Muscle layer of duodenum (tissue), 2 donors: ENCODE data around the gene PCDHA4.
"Not testable (repeated sequence)": the region's sequence is repeated elsewhere in the genome, so short reads cannot be mapped to it uniquely, and the experiment has no call there.

Source experiments
- H3K27ac ChIP-seq: one replicate; pipeline ENCODE4 v1.7.0; 2013; ENCODE audit warnings: mild to moderate bottlenecking, low read length
- H3K27me3 ChIP-seq: one replicate; pipeline ENCODE4 v1.7.0; 2013; ENCODE audit warnings: low read depth, mild to moderate bottlenecking, control low read depth, low read length
- H3K36me3 ChIP-seq, 2 donors: one replicate each; pipeline ENCODE4 v1.7.0; 2013; ENCODE audit warnings: low read length in 2 of 2, control low read depth in 1 of 2, mild to moderate bottlenecking in 1 of 2; ENCODE audit not compliant: insufficient read depth in 2 of 2, control insufficient read depth in 1 of 2
- H3K4me1 ChIP-seq, 2 donors: one replicate each; pipeline ENCODE4 v1.7.0; 2013; ENCODE audit warnings: low read length in 2 of 2, mild to moderate bottlenecking in 2 of 2, control low read depth in 1 of 2, moderate library complexity in 1 of 2; ENCODE audit not compliant: insufficient read depth in 2 of 2, control insufficient read depth in 1 of 2
- H3K4me3 ChIP-seq, 2 donors: one replicate each; pipeline ENCODE4 v1.7.0; 2013; ENCODE audit warnings: low read length in 2 of 2, low read depth in 1 of 2, mild to moderate bottlenecking in 1 of 2
- H3K9me3 ChIP-seq, 2 donors: one replicate each; pipeline ENCODE4 v1.7.0; 2013; ENCODE audit warnings: low read length in 2 of 2, control low read depth in 1 of 2, mild to moderate bottlenecking in 1 of 2; ENCODE audit not compliant: control insufficient read depth in 1 of 2
- donor health status: healthy.

The PCDHA4 gene

DNA sequence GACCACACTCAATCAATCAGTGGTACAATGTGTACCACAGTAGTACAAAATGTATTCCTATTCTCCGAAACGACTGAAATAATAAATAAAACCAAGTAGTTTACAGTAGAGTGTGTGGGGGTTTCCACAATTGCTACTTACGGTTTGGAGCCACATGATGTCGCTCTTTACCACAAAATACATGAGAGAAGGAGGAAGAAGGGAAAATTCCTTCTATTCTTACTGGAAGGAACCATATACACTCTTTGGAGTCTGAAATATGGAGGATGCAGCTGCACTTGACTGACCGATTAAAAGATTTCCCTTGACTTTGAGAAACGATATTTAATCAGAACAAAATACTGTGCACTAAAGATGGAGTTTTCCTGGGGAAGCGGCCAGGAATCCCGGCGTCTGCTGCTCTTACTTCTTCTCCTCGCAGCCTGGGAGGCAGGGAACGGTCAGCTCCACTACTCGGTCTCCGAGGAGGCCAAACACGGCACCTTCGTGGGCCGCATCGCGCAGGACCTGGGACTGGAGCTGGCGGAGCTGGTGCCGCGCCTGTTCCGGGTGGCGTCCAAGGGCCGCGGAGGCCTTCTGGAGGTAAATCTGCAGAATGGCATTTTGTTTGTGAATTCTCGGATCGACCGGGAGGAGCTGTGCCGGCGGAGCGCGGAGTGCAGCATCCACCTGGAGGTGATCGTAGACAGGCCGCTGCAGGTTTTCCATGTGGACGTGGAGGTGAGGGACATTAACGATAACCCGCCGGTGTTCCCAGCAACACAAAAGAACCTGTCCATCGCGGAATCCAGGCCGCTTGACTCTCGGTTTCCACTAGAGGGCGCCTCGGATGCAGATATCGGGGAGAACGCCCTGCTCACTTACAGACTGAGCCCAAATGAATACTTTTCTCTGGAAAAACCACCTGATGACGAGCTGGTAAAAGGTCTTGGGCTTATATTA is at the start of gene PCDHA4:
TSS of gene PCDHA4 (plus strand) at position 235 of the 942 bp plus-strand sequence.
- H3K4me1 ChIP-seq = no peaks in the 10 kb centered on the region
- H3K27ac ChIP-seq = no peak within 1 kb of the TSS
- H3K9me3 ChIP-seq = peaks cover under 1 to 45% of the 10 kb centered on the region in 2 donors
- H3K4me3 ChIP-seq = peak within 1 kb of the TSS; percentile 44 to 62
- H3K27me3 ChIP-seq = no peaks in the 10 kb centered on the region
- no peaks in the 10 kb centered on the region for H3K36me3 ChIP-seq

- Histone ChIP-seq H3K4me1 (no peaks in the 10 kb centered on the region), H3K36me3 (no peaks in the 10 kb centered on the region), H3K9me3 (peaks cover 47 to 84% of the 10 kb centered on the region in 2 donors), H3K27me3 (no peaks in the 10 kb centered on the region), H3K27ac (no peak overlapping the region), H3K4me3 (peak overlapping the region in 1 of 2 donors; percentile 35)
These were observed 42.5 kb upstream of the PCDHA4 start for GRCh38 chr5:140764177-140764973.

DNA sequence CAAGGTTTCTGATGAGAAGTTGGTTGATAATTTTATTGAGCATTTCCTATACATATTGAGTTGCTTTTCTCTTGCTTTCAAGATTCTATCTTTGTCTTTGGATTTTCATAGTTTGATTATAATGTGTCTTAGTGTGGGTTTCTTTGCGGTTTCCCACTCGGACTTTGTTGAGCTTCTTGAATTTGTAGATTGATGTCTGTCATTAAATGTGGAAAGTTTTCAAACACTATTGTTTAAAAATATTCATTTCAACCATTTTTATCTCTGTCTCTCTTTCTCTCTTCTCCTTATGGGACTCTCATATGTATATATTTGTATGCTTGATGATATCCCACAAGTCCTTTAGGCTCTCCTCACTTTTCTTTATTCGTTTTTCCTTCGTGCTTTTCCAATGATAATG is 39.4 kb upstream of the PCDHA4 start:
- H3K4me3 ChIP-seq = peak overlapping the region in 1 of 2 donors; percentile 19
- peaks cover 48 to 83% of the 10 kb centered on the region in 2 donors for H3K9me3 ChIP-seq
- no peaks in the 10 kb centered on the region for H3K4me1 ChIP-seq
- no peaks in the 10 kb centered on the region for H3K27me3 ChIP-seq
- H3K27ac ChIP-seq = no peak overlapping the region
- H3K36me3 ChIP-seq = no peaks in the 10 kb centered on the region

DNA sequence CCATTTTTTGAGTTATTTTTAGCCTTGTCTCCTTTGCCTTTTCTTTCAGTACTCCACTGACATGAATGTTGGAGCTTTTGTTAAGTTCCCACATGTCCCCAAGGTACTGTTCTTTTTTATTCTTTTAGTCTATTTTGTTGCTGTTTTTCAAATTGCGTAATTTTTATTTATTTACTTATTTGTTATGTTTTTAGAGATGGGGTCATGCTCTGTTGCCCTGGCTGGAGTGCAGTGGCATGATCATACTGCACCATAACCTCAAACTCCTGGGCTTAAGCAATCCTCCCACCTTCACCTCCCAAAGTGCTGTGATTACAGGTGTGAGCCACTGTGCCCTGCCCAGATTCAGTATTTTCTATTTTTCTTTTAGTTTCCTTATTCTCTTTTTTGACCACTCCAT is 26.4 kb upstream of the PCDHA4 start:
- H3K9me3 ChIP-seq = peaks cover 10 to 68% of the 10 kb centered on the region in 2 donors

GRCh38 chr5:140785905-140786686 is 20.8 kb upstream of the PCDHA4 start, which contains the start of gene PCDHA1:
Gene PCDHA1, plus strand, starts transcription at chr5:140786140.
- H3K36me3 ChIP-seq = peaks cover 0 to 4% of the 10 kb centered on the region in 2 donors
- H3K27me3 ChIP-seq = no peaks in the 10 kb centered on the region
- H3K27ac ChIP-seq = no peak within 1 kb of the TSS
- H3K9me3 ChIP-seq = peaks cover 21 to 61% of the 10 kb centered on the region in 2 donors
- H3K4me3 ChIP-seq = peak within 1 kb of the TSS in 1 of 2 donors; percentile 42
- no peaks in the 10 kb centered on the region for H3K4me1 ChIP-seq

More for the DNA sequence above, 26.4 kb upstream of the PCDHA4 start:
- no peaks in the 10 kb centered on the region for H3K4me1 ChIP-seq
- H3K27ac ChIP-seq = no peak overlapping the region
- no peak overlapping the region for H3K4me3 ChIP-seq
- peaks cover 0 to 4% of the 10 kb centered on the region in 2 donors for H3K36me3 ChIP-seq
- no peaks in the 10 kb centered on the region for H3K27me3 ChIP-seq

DNA sequence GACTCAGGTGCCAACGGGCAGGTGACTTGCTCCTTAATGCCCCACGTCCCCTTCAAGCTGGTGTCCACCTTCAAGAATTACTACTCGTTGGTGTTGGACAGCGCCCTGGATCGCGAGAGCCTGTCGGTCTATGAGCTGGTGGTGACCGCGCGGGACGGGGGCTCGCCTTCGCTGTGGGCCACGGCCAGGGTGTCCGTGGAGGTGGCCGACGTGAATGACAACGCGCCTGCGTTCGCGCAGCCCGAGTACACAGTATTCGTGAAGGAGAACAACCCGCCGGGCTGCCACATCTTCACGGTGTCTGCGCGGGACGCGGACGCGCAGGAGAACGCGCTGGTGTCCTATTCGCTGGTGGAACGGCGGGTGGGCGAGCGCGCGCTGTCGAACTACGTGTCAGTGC is 19.4 kb upstream of the PCDHA4 start:
- H3K9me3 ChIP-seq = peaks cover 21 to 58% of the 10 kb centered on the region in 2 donors
- peak overlapping the region in 1 of 2 donors; percentile 42 for H3K4me3 ChIP-seq
- not testable (repeated sequence) for H3K4me1 ChIP-seq, H3K36me3 ChIP-seq, H3K27ac ChIP-seq, H3K27me3 ChIP-seq

DNA sequence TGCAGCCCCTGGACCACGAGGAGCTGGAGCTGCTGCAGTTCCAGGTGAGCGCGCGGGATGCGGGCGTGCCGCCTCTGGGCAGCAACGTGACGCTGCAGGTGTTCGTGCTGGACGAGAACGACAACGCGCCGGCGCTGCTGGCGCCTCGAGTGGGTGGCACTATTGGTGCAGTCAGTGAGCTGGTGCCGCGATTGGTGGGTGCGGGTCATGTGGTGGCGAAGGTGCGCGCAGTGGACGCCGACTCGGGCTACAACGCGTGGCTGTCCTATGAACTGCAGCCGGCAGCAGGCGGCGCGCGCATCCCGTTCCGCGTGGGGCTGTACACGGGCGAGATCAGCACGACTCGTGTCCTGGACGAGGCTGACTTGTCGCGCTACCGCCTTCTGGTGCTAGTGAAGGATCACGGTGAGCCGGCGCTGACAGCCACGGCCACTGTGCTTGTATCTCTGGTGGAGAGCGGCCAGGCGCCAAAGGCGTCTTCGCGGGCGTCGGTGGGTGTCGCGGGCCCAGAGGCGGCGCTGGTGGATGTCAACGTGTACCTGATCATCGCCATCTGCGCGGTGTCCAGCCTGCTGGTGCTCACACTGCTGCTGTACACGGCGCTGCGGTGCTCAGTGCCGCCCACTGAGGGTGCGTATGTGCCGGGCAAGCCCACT is 18.9 kb upstream of the PCDHA4 start:
- not testable (repeated sequence) for H3K27ac ChIP-seq, H3K4me1 ChIP-seq, H3K27me3 ChIP-seq, H3K36me3 ChIP-seq
- peaks cover 26 to 60% of the 10 kb centered on the region in 2 donors for H3K9me3 ChIP-seq
- H3K4me3 ChIP-seq = peak overlapping the region in 1 of 2 donors; percentile 42

DNA sequence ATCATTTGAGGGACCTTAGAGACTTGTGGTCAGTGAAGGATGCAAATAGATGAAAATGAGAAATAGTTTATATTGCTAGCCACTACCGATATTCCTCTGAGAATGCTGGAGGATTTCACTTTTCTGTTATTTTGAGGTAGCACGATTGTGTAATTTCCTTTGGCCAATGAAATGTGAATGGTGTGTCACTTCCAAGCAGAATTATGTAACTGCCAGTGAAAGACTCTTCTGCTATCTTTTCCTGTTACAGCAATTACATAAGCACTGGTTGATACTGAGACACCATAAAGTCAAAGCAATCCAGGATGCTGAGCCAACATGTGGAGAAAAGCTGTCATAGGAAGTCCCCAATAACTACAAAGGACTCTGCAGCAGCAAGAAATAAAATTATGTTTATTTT is 15.8 kb upstream of the PCDHA4 start:
- Histone ChIP-seq H3K27me3 (no peaks in the 10 kb centered on the region), H3K4me1 (no peaks in the 10 kb centered on the region), H3K4me3 (no peak overlapping the region), H3K9me3 (peaks cover 38 to 61% of the 10 kb centered on the region in 2 donors), H3K36me3 (no peaks in the 10 kb centered on the region), H3K27ac (no peak overlapping the region)

DNA sequence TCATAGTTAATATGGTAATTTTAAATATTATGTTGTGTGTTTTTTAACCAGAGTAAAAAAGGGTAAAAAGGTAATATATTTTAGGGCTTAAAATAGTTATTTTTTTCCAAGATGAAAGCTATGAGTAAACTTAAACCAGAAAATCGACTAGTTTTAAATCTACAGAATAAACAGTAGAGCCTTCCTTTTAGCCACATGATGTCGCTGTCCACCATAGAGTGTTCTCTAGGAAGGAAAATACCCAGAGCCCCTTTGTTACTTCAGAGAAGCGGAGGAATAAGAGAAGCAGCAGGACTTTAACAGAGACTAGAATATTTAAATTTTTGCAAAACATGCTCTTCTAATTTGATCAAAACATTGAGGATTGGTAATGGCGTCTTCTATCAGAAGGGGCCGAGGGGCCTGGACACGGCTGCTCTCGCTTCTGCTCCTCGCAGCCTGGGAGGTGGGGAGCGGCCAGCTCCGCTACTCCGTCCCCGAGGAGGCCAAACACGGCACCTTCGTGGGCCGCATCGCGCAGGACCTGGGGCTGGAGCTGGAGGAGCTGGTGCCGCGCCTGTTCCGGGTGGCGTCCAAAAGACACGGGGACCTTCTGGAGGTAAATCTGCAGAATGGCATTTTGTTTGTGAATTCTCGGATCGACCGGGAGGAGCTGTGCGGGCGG is 12.1 kb upstream of the PCDHA4 start, which contains the start of gene PCDHA2:
TSS of gene PCDHA2 (plus strand) at position 258 of the 664 bp plus-strand sequence.
- Histone ChIP-seq H3K4me1 (no peaks in the 10 kb centered on the region), H3K27ac (no peak within 1 kb of the TSS), H3K27me3 (no peaks in the 10 kb centered on the region), H3K4me3 (peak within 1 kb of the TSS in 1 of 2 donors; percentile 48), H3K9me3 (peaks cover 28 to 43% of the 10 kb centered on the region in 2 donors), H3K36me3 (no peaks in the 10 kb centered on the region)

DNA sequence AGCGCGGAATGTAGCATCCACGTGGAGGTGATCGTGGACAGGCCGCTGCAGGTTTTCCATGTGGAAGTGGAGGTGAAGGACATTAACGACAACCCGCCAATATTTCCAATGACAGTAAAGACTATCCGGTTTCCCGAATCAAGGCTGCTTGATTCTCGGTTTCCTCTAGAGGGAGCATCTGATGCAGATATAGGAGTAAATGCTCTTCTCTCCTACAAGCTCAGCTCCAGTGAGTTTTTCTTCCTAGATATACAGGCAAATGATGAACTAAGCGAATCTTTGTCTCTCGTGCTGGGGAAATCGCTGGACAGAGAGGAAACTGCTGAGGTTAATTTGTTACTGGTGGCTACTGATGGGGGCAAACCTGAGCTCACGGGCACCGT is 11.6 kb upstream of the PCDHA4 start:
- Histone ChIP-seq H3K27ac (no peak overlapping the region), H3K9me3 (peaks cover 28 to 43% of the 10 kb centered on the region in 2 donors), H3K4me1 (no peaks in the 10 kb centered on the region), H3K4me3 (peak overlapping the region in 1 of 2 donors; percentile 48), H3K36me3 (no peaks in the 10 kb centered on the region), H3K27me3 (no peaks in the 10 kb centered on the region)
